HG02759 (cell line): ENCODE data around the gene P2RY12.
"Not testable (repeated sequence)": the region's sequence is repeated elsewhere in the genome, so short reads cannot be mapped to it uniquely, and the experiment has no call there.

ENCODE experiments used
- ATAC-seq: cut with Tn5 transposase; IDR thresholded peaks from one replicate; pipeline ENCODE4 v1.9.1; 2021; ENCODE audit warnings: mild to moderate bottlenecking, moderate library complexity; ENCODE audit not compliant: unreplicated experiment

Gene P2RY12

DNA sequence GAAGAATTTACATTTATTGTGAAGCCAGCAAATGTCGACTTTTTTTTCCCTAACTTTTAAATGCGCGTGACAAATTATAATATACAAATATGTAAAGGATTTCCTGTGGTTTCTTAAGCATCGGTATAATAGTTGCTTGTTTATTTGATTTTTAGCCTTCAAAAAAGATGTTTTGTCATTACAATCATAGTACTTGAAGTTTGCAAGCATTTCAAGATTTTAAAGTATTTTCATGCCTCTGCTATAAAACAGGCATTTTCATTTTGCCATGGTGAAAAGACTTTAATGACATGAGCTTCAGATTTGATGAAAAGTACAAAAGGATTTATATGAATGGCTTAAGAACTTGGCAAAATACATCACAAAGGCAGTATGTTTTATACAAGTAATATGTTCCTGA is 9.4 kb upstream of the P2RY12 start:
- no peak for ATAC-seq

DNA sequence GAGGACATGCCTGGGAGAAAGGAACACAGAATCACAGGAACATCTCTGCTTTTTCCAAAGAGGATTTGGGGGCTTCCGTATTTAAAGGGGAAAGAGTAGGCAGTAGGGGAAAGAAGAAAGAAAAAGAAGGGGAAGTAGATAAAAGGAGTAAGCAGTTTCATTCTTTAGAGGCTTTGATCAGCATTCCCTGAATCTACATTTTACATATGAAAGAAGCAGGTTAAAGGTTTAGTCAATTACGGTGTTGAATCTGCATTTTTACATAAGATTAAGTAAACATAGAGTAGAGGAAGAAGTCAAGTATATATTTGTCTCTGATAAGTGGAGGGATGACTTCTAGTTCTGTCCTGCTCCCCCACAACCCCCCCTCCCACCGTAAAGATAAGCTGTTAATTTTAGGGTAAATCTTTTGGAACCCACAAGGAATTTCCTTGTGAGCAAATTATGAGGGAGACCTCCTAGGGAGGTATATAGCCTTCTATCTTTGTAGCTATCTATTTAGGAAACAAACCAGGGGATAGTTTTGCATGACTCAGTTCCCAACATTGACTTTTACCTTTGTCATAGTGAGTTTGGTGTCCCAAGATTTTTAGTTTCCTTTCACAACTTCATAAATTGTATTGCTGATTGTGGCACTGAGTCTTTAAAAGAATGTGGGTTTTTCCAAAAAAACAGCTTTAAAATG is 8.7 kb upstream of the P2RY12 start:
- ATAC-seq = no peak

DNA sequence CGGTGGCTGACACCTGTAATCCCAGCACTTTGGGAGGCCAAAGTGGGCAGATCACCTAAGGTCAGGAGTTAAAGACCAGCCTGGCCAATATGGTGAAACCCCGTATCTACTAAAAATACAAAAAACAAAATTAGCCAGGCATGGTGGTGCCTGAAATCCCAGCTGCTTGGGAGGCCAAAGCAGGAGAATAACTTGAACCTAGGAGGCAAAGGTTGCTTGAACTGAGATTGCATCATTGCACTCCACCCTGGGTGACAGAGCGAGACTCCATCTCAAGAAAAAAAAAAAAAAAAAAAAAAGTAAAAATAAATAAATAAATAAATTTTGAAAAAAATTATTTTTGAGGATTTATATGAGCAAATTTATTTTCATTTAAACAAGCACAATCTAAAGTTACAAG is 7.6 kb upstream of the P2RY12 start:
- ATAC-seq = not testable (repeated sequence)

DNA sequence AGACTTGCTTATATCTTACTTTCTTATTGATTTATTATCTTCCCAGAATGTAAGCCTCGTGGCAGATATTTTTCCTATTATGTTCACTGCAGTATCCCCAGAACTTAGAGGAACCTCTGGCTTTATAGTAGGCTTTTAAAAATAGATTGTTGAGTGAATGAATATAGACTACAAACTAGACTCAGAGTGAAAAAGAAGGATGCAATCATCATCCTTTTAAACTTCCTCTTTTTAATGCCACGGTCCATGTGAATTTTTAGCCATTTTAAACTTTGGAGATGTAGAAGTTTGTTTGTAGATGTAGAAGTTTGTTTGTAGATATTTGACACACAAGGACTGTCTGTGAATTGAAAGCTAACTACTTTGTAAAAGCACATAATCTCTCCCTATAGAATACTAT is 7.2 kb upstream of the P2RY12 start:
- ATAC-seq = no peak

DNA sequence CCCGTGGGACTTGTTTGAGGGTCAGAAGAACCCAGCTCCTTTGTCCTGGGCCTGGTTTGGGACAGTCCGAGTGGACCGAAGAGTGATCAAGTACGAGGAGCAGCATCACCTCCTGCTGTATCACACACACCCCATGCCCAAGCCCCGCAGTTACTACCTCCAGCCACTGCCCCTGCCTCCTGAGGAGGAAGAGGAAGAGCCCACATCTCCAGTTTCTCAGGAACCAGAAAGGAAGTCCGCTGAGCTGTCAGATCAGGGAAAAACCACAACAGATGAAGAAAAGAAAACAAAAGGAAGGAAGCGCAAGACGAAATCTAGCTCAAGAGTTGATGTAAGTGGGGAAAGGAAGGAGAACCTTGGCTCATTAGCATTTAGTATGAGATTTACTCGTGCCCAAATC is 3.3 kb upstream of the P2RY12 start:
- peak; percentile 30 for ATAC-seq

DNA sequence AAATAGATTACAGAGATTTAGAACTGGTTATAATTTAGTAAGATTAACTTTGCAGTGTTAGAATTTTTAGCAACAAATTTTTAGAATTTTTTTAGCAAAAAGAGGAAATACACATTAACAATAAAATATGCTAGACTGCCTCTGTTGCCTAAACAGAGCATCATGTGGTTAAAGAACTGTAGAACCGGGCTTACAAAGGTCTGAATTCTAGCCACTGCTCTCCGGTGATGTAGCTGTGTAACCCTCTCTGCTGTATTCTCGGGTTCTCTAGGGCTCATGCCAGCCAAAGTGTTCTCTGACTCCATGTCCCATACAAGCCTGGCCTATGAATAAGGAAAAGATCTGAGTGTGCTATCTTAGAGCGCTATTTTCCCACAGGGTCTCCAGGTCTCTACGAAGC is 2.9 kb upstream of the P2RY12 start:
- peak; percentile 19 for ATAC-seq

DNA sequence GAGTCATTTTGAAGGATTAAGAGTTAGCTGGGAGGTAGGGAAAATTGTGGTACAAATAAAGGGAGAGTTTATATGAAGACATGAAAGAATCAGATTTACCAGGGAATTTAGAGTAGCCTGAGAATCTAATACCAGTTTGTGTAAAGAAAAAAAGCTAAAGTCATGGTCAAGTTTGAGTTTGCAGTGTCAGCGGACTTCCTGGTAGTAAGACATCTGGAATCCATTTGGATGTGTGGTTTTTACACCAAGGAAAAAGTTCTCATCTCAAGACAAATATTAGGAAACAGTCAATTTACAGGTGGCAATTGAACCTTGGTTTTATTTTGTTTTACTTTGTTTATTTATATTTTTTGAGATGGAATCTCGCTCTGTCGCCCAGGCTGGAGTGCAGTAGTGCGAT is 1.5 kb upstream of the P2RY12 start:
- no peak for ATAC-seq

DNA sequence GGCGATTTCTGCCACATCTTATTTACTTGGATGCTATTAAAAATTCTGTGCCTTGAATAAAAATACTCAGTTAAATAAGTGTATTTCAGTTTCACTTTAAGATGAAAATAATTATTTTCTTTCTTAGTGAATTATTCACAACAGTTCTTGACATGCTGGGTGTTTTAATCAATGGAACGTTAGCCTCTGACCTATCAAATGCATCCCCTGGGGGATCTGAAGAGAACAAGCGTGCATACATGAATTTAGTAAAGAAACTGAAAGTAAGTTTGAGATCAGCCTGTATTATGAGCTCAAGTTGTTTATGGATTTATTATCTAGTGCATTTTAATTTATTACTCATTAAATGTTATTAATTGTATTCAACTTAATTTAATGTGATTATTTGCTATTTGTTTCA is 597 bp downstream of the P2RY12 start:
- peak; percentile 33 for ATAC-seq

DNA sequence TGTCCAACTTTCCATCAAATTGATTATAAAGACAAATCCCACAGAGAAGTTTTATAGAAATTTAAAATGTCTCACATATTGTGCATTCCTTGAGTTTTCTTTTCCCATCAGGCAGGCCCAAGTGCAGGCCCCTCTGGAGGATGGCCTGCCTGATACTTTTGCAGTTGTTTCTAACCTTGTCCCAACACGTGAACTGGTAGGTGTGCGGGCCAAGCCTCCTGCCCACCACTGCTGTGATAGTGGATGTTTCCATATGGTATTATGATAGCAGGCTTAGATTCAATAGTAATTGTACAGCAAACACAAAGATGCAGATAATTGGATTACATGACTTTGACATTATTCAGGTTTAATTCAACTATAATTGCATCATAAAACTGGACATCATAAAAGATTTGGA is 1.4 kb downstream of the P2RY12 start:
- ATAC-seq = no peak

DNA sequence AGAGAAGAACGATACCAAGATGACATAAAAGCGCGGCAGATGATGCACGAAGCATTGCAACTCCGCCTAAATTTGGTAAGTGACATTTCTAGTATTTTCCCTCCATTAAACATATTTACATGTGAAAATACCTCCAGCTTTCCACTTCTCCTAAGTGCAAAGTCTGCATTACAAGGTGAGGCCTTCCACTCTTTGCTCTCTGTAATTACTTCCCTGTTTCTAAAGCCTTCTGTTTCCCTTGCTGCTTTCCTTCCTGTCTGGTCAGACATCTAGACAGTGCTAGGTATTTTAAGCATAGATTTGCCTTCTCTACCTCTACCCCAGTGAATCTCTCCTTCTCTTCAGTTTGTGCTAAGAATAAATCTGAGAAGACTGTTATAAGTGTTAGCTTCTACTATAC is 1.9 kb downstream of the P2RY12 start:
- ATAC-seq = peak; percentile 31

DNA sequence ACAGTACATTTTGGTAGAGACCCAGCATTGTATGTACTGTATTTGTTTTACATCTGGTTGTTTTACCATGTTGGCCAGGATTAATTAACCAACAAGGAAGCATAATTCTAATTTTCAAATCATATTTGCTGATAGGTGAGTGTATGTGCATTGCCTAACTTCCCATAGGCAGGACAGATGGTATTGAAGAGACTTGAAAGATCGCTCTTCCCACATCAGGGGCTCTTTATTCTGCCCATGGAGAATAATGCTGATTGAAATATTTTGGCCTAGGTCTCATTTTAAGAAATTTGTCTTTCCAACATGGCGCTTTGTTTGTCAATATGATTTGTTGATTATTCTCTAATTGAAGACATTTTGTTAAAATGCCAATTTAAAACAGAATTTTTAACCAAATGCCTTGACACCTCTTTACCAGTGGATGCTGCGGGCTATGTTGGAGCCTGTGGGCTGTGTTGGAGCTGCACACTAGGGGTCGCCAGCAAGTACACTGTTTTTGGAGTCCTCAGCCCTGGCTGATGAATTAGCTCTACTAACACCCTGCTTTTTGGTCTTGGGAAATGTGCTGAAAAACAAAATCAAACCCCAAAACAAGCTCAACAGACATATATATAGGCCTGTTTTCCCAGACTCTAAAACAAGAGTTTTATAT is 5.3 kb downstream of the P2RY12 start:
- ATAC-seq = peak; percentile 33

DNA sequence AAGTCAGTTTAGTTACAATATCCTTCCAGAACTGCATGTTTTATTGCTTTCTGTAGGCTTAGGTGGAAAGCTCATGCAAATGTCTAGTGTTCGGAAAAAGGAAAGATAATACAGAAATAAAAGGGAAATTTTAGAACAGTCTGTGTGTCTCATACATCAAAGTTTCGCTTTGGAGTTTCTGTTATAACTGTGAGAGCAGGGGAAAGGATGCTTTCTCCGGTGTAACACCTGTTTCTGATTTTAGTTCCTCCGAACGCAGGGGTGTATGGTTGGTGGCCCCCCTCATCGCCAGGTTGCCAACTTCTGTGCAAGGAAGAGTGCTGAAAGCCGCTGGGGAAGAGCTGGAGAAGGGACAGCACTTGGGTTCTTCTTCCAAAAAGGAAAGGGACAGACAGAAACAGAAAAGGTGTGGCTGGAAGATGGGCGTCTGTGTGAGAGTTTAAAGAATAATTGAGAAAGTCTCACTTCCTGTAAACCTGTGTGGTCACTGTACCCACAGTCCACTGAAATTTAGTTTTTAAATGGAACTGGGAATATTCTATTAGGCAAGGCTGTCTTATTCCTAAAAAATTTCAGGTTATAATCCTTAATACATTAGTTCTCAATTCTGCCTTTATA is 6.7 kb downstream of the P2RY12 start:
- ATAC-seq = peak; percentile 62

DNA sequence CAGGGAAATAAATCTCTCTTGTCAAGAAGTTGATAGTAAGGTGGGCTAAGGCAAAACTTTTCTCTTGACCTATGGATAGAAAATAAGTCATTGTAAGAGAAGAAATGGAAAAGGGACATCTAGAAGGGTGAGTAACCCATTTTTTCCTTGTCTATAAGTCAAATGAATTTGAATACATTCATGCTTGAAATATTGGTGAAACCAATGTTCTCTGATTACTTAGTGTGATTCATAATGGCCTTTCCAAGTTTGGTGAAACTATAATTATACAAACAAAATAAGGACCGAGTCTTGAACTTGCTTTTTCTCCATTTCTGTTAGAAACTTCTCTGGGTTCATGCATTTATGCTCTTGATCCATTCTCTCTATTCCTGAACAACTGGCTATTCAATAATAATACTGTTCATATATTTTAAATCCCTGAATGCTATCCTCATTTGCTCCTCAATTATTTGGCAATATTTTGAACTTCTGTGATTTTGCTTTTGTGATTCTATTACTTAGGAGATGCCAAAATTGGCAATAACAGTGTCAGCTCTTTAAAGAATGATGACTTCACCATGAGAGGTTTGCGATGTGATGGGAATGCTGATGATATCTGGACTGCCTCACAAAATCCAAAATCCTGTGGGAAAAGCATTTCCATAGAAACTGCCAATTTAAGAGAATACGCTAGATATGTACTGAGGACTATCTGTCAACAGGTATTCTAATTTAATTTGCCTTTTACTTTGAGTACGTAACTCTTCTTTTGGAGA is 12.3 kb downstream of the P2RY12 start:
- ATAC-seq = no peak

DNA sequence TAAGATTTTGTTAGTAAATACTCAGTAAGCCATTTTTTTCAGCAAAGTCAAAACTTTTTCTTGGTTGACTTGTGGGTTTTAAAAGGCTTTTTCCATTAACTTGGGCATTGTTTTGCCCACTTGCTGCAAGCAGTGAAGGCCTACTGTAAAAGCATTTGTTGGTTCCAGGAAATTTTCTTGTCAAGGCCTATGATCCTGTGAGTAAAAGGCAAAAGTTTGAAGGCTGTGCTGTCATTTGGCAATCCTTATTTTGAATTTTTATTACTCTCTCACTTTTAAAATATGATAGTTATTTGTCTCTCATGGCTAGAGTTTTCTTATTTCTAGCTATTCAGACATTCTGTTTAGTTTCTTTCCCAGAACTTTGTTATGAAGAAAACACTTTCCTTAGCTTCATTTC is 13.0 kb downstream of the P2RY12 start:
- no peak for ATAC-seq

DNA sequence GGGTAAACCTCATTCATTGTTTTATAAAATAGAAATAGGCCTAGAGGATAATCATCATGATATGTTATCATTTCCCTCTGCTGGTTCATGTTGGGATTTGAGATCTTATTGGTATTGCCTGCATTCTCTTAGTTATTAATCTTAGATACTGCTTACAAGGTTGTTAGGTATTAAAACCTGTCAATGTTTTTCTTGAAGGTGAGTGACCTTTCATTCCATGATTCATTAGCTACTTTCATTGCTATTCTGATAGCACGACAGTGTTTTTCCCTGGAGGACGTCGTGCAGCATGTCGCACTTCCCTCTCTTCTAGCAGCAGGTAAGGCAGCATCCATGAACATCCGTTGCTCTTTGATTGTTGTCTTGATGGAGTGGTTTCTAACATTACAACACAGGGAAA is 17.1 kb downstream of the P2RY12 start:
- no peak for ATAC-seq

DNA sequence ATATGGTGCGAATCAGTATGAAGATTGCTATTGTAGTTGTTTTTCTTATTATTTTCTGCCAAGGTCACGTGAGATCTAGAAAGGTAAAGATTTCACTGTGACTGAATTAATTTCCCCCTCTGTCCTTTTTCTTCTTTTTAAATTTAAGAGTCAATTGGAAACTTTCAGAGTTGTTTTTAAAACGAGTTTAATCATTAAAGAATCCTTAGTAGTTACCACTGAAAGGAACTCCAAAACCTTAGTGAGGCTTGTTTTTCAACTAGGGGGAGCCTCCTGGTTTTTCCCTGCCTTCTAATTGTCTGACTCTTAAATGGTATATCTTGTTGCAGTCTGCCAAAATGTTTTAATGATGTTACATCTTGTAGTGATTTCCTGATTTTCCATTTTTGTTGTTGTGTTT is 17.6 kb downstream of the P2RY12 start:
- no peak for ATAC-seq

DNA sequence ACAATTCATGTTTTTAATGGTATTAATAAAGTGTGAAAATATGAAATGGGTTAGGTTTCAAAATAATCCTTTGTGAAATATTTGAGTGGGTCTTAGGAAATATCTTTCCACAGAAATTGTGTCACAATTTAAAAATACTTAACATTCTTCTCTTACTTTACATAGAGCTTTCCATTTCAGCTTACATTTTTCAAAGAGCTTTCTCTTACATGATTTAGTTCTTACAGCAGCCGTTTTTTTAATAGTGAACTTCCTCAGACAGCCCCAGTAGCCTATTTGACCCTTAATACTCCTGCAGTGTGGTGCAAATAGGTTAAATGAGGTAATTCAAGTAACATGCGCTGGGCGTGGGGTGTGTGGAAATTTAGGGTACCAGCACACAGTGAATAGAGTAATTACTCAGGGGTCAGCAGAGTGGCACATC is 21.8 kb downstream of the P2RY12 start:
- ATAC-seq = no peak

DNA sequence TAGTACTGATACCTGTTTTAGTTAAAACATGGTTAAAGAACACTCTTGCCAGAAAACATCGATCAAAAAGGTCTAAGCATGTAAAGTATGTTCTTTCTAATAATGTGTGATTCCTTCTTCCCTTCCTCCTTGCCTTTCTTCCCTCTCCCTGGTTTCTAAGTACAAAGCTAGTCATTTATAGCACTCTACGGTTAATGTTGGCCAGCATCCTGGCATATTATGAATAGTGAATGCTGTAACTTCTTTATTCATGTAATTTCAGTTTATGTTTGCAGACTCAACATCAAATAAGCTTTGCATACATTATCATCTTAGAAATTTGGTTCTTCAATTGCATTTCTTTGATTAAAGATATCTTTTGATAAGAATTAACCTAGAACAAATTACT is 27.1 kb downstream of the P2RY12 start:
- ATAC-seq = no peak

DNA sequence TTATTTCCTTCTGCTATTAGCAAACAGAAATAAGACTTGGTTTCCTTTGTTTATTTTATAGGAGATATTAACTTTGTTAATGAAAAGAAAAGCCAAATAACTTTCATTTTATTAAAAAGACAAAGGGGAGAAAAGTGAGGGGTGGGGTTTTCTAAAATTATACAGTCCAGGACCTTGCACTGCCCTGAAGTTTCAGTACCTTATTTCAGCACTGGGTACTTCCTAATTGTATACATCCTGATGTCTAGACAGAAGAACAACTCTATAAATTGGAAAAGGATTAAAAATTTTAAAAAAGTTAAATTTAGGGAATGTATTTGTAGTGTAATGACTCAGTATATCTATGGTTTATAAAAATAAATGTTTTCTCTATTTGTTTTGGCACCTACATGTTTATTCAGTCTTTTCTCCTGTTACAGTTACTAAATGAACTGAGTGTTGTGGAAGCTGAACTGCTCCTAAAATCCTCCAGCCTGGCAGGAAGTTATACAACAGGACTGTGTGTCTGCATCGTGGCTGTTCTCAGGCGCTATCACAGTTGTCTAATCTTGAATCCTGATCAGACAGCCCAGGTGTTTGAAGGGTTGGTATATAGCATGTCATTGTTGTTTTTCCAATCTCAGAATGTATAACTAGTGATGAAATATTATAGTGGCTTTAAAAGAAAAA is 27.6 kb downstream of the P2RY12 start:
- no peak for ATAC-seq

DNA sequence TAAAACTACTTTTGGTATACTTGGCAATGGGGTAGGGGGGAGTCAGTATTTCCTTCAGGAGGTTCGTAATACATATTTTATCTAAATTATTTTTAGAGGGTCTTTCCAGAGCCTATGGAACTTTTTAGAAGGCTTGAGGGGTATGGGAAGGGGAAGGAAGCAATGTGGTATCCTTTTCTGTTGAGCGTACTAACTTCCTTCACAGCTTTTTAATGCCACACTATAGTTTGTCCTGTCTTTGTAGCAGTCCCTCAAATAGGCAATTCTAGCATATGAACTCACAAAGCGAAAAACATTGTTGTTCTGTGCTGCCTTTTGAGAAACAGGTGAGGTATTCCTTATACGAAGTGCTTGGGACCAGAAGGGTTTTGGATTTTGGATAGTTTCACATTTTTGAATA is 32.9 kb downstream of the P2RY12 start:
- ATAC-seq = peak; percentile 31

DNA sequence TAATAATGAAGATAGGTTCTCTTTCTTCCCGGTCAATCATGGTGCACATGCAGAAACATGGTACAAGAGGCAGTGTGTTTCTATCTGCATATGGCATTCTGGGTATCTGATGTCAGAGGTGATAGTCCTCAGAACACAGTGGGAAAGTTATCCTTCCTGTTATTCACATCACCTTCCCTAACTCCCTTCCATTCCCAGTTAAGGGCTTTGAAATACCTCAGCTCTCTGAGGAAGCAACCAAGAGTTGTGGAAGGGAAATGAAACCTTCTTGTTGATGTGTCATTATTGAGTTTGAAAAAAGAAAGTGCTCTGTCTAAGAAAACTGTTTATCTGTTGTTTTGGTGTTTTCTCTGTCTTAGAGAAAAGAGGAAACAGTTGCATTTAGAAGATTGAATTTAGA is 33.3 kb downstream of the P2RY12 start:
- peak; percentile 86 for ATAC-seq
